Measurements from ENCODE around the gene WNT11.

Gene WNT11

GRCh38 chr11:76215941-76216340, 9.6 kb upstream of the WNT11 start:
- WGBS (ENCODE audit: extremely low coverage, insufficient coverage, low lambda C conversion rate) = no CpG with 5 or more reads among the region's 6 CpGs
- no peak overlapping the region for H3K4me3 ChIP-seq (ENCODE audit: low read length)
- no peaks in the 10 kb centered on the region for H3K4me1 ChIP-seq (ENCODE audit: control insufficient read depth, low read depth, low read length)
- H3K56ac ChIP-seq (ENCODE audit: low read length) = no peak overlapping the region
- H3K18ac ChIP-seq (ENCODE audit: low read length) = no peak overlapping the region
- no peak overlapping the region for H3K9ac ChIP-seq (ENCODE audit: low read length)
- H3K23ac ChIP-seq (ENCODE audit: low read length) = no peak overlapping the region
- no peak overlapping the region for H3K27ac ChIP-seq (ENCODE audit: low read depth, low read length)
- H2BK120ac ChIP-seq (ENCODE audit: low read depth, low read length) = no peak overlapping the region
- no peak overlapping the region for H4K5ac ChIP-seq (ENCODE audit: low read length)
- no peak overlapping the region for H2BK15ac ChIP-seq (replicated peaks; ENCODE audit: low read depth)
- H2AK5ac ChIP-seq (ENCODE audit: low read length) = no peak overlapping the region
- no peaks in the 10 kb centered on the region for H3K36me3 ChIP-seq (ENCODE audit: control insufficient read depth, insufficient read depth, low read length)
- no peak for DNase-seq
- no peaks in the 10 kb centered on the region for H3K79me2 ChIP-seq (ENCODE audit: control insufficient read depth, insufficient read depth, low read length)
- no peak overlapping the region for H2BK5ac ChIP-seq (ENCODE audit: low read length)
- H3K27me3 ChIP-seq (ENCODE audit: insufficient read depth, low read length, poor library complexity) = peaks cover 10% of the 10 kb centered on the region
- no peak overlapping the region for H4K8ac ChIP-seq (ENCODE audit: low read depth, low read length)
- no peak overlapping the region for H3K4ac ChIP-seq (ENCODE audit: low read depth, low read length)
- H3K79me1 ChIP-seq (ENCODE audit: low read length) = no peaks in the 10 kb centered on the region
- no peak overlapping the region for H3K4me2 ChIP-seq (ENCODE audit: low read length)

GRCh38 chr11:76214968-76215548, 8.8 kb upstream of the WNT11 start:
- H3K4me2 ChIP-seq (ENCODE audit: low read length) = no peak overlapping the region
- no peak overlapping the region for H4K5ac ChIP-seq (ENCODE audit: low read length)
- H3K56ac ChIP-seq (ENCODE audit: low read length) = no peak overlapping the region
- H2BK15ac ChIP-seq (replicated peaks; ENCODE audit: low read depth) = no peak overlapping the region
- peaks cover 19% of the 10 kb centered on the region for H3K27me3 ChIP-seq (ENCODE audit: insufficient read depth, low read length, poor library complexity)
- H3K23ac ChIP-seq (ENCODE audit: low read length) = no peak overlapping the region
- no peak overlapping the region for H2BK120ac ChIP-seq (ENCODE audit: low read depth, low read length)
- WGBS (ENCODE audit: extremely low coverage, insufficient coverage, low lambda C conversion rate) = no CpG with 5 or more reads among the region's 7 CpGs
- no peak overlapping the region for H3K9ac ChIP-seq (ENCODE audit: low read length)
- H3K36me3 ChIP-seq (ENCODE audit: control insufficient read depth, insufficient read depth, low read length) = no peaks in the 10 kb centered on the region
- H3K18ac ChIP-seq (ENCODE audit: low read length) = no peak overlapping the region
- no peak overlapping the region for H2BK5ac ChIP-seq (ENCODE audit: low read length)
- DNase-seq = no peak
- no peaks in the 10 kb centered on the region for H3K79me2 ChIP-seq (ENCODE audit: control insufficient read depth, insufficient read depth, low read length)
- H3K27ac ChIP-seq (ENCODE audit: low read depth, low read length) = no peak overlapping the region
- no peak overlapping the region for H2AK5ac ChIP-seq (ENCODE audit: low read length)
- H4K8ac ChIP-seq (ENCODE audit: low read depth, low read length) = no peak overlapping the region
- no peak overlapping the region for H3K4me3 ChIP-seq (ENCODE audit: low read length)
- no peaks in the 10 kb centered on the region for H3K79me1 ChIP-seq (ENCODE audit: low read length)
- H3K4me1 ChIP-seq (ENCODE audit: control insufficient read depth, low read depth, low read length) = no peaks in the 10 kb centered on the region
- no peak overlapping the region for H3K4ac ChIP-seq (ENCODE audit: low read depth, low read length)

GRCh38 chr11:76214186-76214585, 7.9 kb upstream of the WNT11 start:
- no peak overlapping the region for H3K4me3 ChIP-seq (ENCODE audit: low read length)
- WGBS (ENCODE audit: extremely low coverage, insufficient coverage, low lambda C conversion rate) = no CpG with 5 or more reads among the region's 5 CpGs
- H2BK5ac ChIP-seq (ENCODE audit: low read length) = no peak overlapping the region
- H3K56ac ChIP-seq (ENCODE audit: low read length) = no peak overlapping the region
- no peaks in the 10 kb centered on the region for H3K4me1 ChIP-seq (ENCODE audit: control insufficient read depth, low read depth, low read length)
- no peak overlapping the region for H4K5ac ChIP-seq (ENCODE audit: low read length)
- H3K23ac ChIP-seq (ENCODE audit: low read length) = no peak overlapping the region
- no peak overlapping the region for H2BK15ac ChIP-seq (replicated peaks; ENCODE audit: low read depth)
- H3K4ac ChIP-seq (ENCODE audit: low read depth, low read length) = no peak overlapping the region
- no peak overlapping the region for H2AK5ac ChIP-seq (ENCODE audit: low read length)
- no peak overlapping the region for H3K4me2 ChIP-seq (ENCODE audit: low read length)
- no peak overlapping the region for H3K27ac ChIP-seq (ENCODE audit: low read depth, low read length)
- no peaks in the 10 kb centered on the region for H3K79me1 ChIP-seq (ENCODE audit: low read length)
- DNase-seq = no peak
- peaks cover 25% of the 10 kb centered on the region for H3K27me3 ChIP-seq (ENCODE audit: insufficient read depth, low read length, poor library complexity)
- H2BK120ac ChIP-seq (ENCODE audit: low read depth, low read length) = no peak overlapping the region
- no peaks in the 10 kb centered on the region for H3K79me2 ChIP-seq (ENCODE audit: control insufficient read depth, insufficient read depth, low read length)
- no peak overlapping the region for H3K18ac ChIP-seq (ENCODE audit: low read length)
- no peak overlapping the region for H4K8ac ChIP-seq (ENCODE audit: low read depth, low read length)
- H3K36me3 ChIP-seq (ENCODE audit: control insufficient read depth, insufficient read depth, low read length) = no peaks in the 10 kb centered on the region
- no peak overlapping the region for H3K9ac ChIP-seq (ENCODE audit: low read length)

- no peak overlapping the region for H2AK5ac ChIP-seq (ENCODE audit: low read length)
- no peak overlapping the region for H3K9ac ChIP-seq (ENCODE audit: low read length)
- H3K79me2 ChIP-seq (ENCODE audit: control insufficient read depth, insufficient read depth, low read length) = no peaks in the 10 kb centered on the region
- H3K27me3 ChIP-seq (ENCODE audit: insufficient read depth, low read length, poor library complexity) = peaks cover 30% of the 10 kb centered on the region
- H3K4me2 ChIP-seq (ENCODE audit: low read length) = no peak overlapping the region
- no peaks in the 10 kb centered on the region for H3K36me3 ChIP-seq (ENCODE audit: control insufficient read depth, insufficient read depth, low read length)
- no peaks in the 10 kb centered on the region for H3K79me1 ChIP-seq (ENCODE audit: low read length)
- H4K8ac ChIP-seq (ENCODE audit: low read depth, low read length) = no peak overlapping the region
- H4K5ac ChIP-seq (ENCODE audit: low read length) = no peak overlapping the region
- WGBS (ENCODE audit: extremely low coverage, insufficient coverage, low lambda C conversion rate) = no CpG with 5 or more reads among the region's 7 CpGs
- no peak overlapping the region for H3K27ac ChIP-seq (ENCODE audit: low read depth, low read length)
- DNase-seq = no peak
- H3K18ac ChIP-seq (ENCODE audit: low read length) = no peak overlapping the region
- no peak overlapping the region for H3K4me3 ChIP-seq (ENCODE audit: low read length)
- H3K4ac ChIP-seq (ENCODE audit: low read depth, low read length) = no peak overlapping the region
- H2BK120ac ChIP-seq (ENCODE audit: low read depth, low read length) = no peak overlapping the region
- no peak overlapping the region for H3K56ac ChIP-seq (ENCODE audit: low read length)
- peaks cover 2% of the 10 kb centered on the region for H3K4me1 ChIP-seq (ENCODE audit: control insufficient read depth, low read depth, low read length)
- H2BK15ac ChIP-seq (replicated peaks; ENCODE audit: low read depth) = no peak overlapping the region
- H2BK5ac ChIP-seq (ENCODE audit: low read length) = no peak overlapping the region
- H3K23ac ChIP-seq (ENCODE audit: low read length) = no peak overlapping the region
These were observed 6.1 kb upstream of the WNT11 start for GRCh38 chr11:76212086-76213035.

GRCh38 chr11:76210931-76211851, 4.9 kb upstream of the WNT11 start:
- H3K27ac ChIP-seq (ENCODE audit: low read depth, low read length) = no peak overlapping the region

More at GRCh38 chr11:76210931-76211851, 4.9 kb upstream of the WNT11 start:
- Histone ChIP-seq H3K4me3 (ENCODE audit: low read length) (no peak overlapping the region), H3K27me3 (ENCODE audit: insufficient read depth, low read length, poor library complexity) (peaks cover 37% of the 10 kb centered on the region), H3K79me2 (ENCODE audit: control insufficient read depth, insufficient read depth, low read length) (no peaks in the 10 kb centered on the region), H2BK5ac (ENCODE audit: low read length) (no peak overlapping the region), H3K36me3 (ENCODE audit: control insufficient read depth, insufficient read depth, low read length) (no peaks in the 10 kb centered on the region), H3K4me2 (ENCODE audit: low read length) (peak overlapping the region; percentile 29), H2BK15ac (replicated peaks; ENCODE audit: low read depth) (no peak overlapping the region), H2BK120ac (ENCODE audit: low read depth, low read length) (no peak overlapping the region), H3K18ac (ENCODE audit: low read length) (no peak overlapping the region), H4K5ac (ENCODE audit: low read length) (no peak overlapping the region), H3K56ac (ENCODE audit: low read length) (peak overlapping the region; percentile 42), H4K8ac (ENCODE audit: low read depth, low read length) (no peak overlapping the region), H3K23ac (ENCODE audit: low read length) (no peak overlapping the region), H3K9ac (ENCODE audit: low read length) (no peak overlapping the region), H3K79me1 (ENCODE audit: low read length) (no peaks in the 10 kb centered on the region), H3K4ac (ENCODE audit: low read depth, low read length) (no peak overlapping the region), H3K4me1 (ENCODE audit: control insufficient read depth, low read depth, low read length) (peaks cover 2% of the 10 kb centered on the region), H2AK5ac (ENCODE audit: low read length) (no peak overlapping the region)
- no CpG with 5 or more reads among the region's 35 CpGs for WGBS (ENCODE audit: extremely low coverage, insufficient coverage, low lambda C conversion rate)
- DNase-seq = no peak
